ENCODE measurements around the gene GREB1.

DNA sequence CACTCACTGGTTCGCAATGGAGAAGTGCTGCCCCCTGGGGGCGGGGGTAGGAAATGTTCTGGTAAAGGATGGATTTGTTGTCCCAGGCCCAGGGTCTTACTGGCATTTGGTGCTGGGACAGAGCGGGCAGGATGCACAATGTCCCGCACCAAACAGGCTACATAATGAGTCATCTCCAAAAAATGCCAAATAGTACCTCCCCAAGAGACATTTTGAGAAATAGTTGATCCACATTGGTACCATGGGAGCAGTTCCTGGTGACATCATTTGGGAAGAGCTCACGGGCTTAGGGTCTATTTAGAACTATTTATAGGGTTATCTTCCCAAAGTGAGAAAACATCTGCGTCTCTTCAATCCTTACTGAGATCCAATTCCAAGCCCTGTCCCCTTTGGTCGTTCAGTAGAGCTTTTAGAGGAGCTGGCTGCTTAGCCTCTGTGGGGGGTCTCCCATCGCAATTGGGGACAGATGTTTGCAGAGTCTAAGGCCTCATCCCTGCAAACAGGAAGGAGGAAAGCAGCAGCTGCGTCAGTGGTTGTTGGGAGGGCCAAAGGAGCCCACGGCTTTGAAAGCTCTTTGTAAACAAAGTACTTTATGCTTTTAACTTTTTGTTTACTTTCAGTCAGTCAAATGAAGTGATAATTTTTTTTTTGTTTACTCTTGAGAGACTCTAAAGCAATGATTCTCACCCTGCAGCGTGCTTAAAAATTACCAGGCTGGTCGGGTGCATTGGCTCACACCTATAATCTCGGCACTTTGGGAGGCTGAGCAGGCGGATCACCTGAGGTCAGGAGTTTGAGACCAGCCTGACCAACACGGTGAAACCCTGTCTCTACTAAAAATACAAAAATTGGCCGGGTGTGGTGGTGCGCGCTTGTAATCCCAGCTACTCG is 49.3 kb downstream of the GREB1 start:
- no peak for TF ChIP-seq NFRKB (IDR thresholded peaks at IDR 0.05)
- TF ChIP-seq SP1 (IDR thresholded peaks at IDR 0.05), result no peak
- TF ChIP-seq FOXM1 (IDR thresholded peaks at IDR 0.05; ENCODE audit: borderline replicate concordance), result no peak
- TF ChIP-seq PKNOX1 (IDR thresholded peaks at IDR 0.05), result 0 out of 2 replicates have a peak, but pooled peaks have one; percentile 93
- no peak for TF ChIP-seq FOXA1 (IDR thresholded peaks at IDR 0.05)
- TF ChIP-seq ARNT (IDR thresholded peaks at IDR 0.05), result no peak
- TF ChIP-seq SUZ12 (IDR thresholded peaks at IDR 0.05), result no peak
- TF ChIP-seq TARDBP (IDR thresholded peaks at IDR 0.05), result no peak
- TF ChIP-seq L3MBTL2 (conservative IDR thresholded peaks at IDR 0.05), result no peak
- TF ChIP-seq ELF4 (IDR thresholded peaks at IDR 0.05), result no peak
- TF ChIP-seq FOXK2 (IDR thresholded peaks at IDR 0.05), result no peak
- TF ChIP-seq LEF1 (IDR thresholded peaks at IDR 0.05; ENCODE audit: borderline replicate concordance), result no peak
- no peak for TF ChIP-seq BHLHE40 (IDR thresholded peaks at IDR 0.05; ENCODE audit: borderline replicate concordance)

Data from HEK293T (cell line).